HG03558 (cell line): ENCODE data around the gene ABCD1.

Experiments
- ATAC-seq: cut with Tn5 transposase; IDR thresholded peaks from one replicate; pipeline ENCODE4 v1.9.1; 2021; ENCODE audit warnings: moderate number of reproducible peaks; ENCODE audit not compliant: unreplicated experiment; ENCODE audit errors: extremely low read depth

ABCD1 gene

GRCh38 chrX:153782313-153782712 is 57.7 kb downstream of the ABCD1 start:
- ATAC-seq, result no peak

- ATAC-seq, result no peak
Observed at GRCh38 chrX:153782871-153783270, 58.2 kb downstream of the ABCD1 start.

- no peak for ATAC-seq
Observed at GRCh38 chrX:153783378-153784013, 58.8 kb downstream of the ABCD1 start.

- no peak for ATAC-seq
Observed at GRCh38 chrX:153784325-153784967, 59.8 kb downstream of the ABCD1 start.

GRCh38 chrX:153786669-153787068 is 62.0 kb downstream of the ABCD1 start:
- ATAC-seq, result no peak

- no peak for ATAC-seq
Observed at GRCh38 chrX:153789654-153790053, 65.0 kb downstream of the ABCD1 start.

- ATAC-seq, result no peak
Observed at GRCh38 chrX:153791104-153791852, 66.6 kb downstream of the ABCD1 start.

- ATAC-seq, result no peak
Observed at GRCh38 chrX:153792368-153792767, 67.7 kb downstream of the ABCD1 start.

- no peak for ATAC-seq
Observed at GRCh38 chrX:153793291-153793690, 68.6 kb downstream of the ABCD1 start.
